Kidney epithelial cell (primary cell): Measurements from ENCODE around the gene DGKB. TPM values are rescaled to one million over a fixed set of nuclear protein-coding genes. Genes with fewer than 3 reads are reported as not detected.

Source experiments
- DNase-seq: peaks from one replicate; pipeline ENCODE4 v3.0.0-alpha.2; 2010; ENCODE audit warnings: low read depth
- H3K27me3 ChIP-seq: 2 replicates; pipeline ENCODE4 v1.6.0; 2011; ENCODE audit warnings: low read length; ENCODE audit not compliant: control insufficient read depth, insufficient read depth
- H3K36me3 ChIP-seq: 2 replicates; pipeline ENCODE4 v1.5.1; 2011; ENCODE audit warnings: low read length; ENCODE audit not compliant: control insufficient read depth, insufficient read depth
- H3K4me3 ChIP-seq: 2 replicates; pipeline ENCODE4 v1.5.1; 2011; ENCODE audit warnings: low read depth, mild to moderate bottlenecking, control low read depth, low read length
- total RNA-seq: library from RNA; depleted of rRNA; stranded (reverse); fragments of >200 nt; gene quantifications from 2 replicates; pipeline ENCODE4 v1.2.3, GENCODE V29; 2015
- TF ChIP-seq, protein P1 (sequence below): IDR thresholded peaks from 2 replicates; pipeline ENCODE4 v1.5.1; 2011; ENCODE audit warnings: mild to moderate bottlenecking, moderate library complexity, low read length, control low read depth, inconsistent platforms; ENCODE audit not compliant: insufficient read depth, poor library complexity, severe bottlenecking

DGKB gene
- total RNA-seq, 1 donor from 2014 or later = not detected

DNA sequence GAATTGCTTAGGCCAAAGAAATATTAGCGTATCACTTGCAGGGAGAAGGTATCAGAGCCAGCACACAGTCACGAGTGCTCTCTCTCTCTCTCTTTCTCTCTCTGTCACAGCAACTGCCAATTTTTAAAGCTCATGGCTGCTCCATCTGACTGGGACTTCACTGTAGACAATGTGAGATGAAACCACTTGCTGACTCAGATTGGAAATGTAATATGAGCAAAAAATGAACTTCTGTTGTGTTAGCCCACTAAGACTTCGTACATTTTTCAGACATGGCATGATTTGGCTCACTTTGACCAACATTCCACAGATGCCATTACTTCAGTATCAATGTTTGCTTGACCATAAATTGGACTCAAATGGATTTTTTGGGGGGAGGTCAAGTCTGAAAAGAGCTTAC, 68.1 kb downstream of the DGKB start:
- no peak for DNase-seq
- H3K36me3 ChIP-seq = no peaks in the 10 kb centered on the region
- TF ChIP-seq, protein P1, sequence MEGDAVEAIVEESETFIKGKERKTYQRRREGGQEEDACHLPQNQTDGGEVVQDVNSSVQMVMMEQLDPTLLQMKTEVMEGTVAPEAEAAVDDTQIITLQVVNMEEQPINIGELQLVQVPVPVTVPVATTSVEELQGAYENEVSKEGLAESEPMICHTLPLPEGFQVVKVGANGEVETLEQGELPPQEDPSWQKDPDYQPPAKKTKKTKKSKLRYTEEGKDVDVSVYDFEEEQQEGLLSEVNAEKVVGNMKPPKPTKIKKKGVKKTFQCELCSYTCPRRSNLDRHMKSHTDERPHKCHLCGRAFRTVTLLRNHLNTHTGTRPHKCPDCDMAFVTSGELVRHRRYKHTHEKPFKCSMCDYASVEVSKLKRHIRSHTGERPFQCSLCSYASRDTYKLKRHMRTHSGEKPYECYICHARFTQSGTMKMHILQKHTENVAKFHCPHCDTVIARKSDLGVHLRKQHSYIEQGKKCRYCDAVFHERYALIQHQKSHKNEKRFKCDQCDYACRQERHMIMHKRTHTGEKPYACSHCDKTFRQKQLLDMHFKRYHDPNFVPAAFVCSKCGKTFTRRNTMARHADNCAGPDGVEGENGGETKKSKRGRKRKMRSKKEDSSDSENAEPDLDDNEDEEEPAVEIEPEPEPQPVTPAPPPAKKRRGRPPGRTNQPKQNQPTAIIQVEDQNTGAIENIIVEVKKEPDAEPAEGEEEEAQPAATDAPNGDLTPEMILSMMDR = no peak
- H3K4me3 ChIP-seq = no peak overlapping the region
- no peaks in the 10 kb centered on the region for H3K27me3 ChIP-seq

DNA sequence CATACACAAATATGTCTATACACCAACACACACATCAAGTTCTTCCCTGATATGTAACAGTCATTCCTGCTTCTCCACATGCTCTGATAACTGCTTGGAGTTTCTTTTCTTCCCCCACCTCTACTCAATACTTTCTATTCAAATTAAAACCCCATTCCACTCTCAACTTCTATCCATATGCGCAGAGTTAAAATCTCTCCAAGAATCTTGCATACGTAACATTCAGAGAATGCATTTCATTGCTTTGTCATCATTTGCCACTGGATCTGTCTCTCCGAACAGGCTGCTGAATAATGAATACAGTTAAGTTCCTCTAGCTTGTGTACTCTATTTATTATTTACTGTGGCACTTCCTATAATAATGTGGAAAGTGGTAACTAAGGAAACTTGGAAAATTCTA, 68.8 kb downstream of the DGKB start:
- H3K4me3 ChIP-seq = no peak overlapping the region
- TF ChIP-seq, protein P1 = no peak
- no peaks in the 10 kb centered on the region for H3K27me3 ChIP-seq
- no peaks in the 10 kb centered on the region for H3K36me3 ChIP-seq
- no peak for DNase-seq

DNA sequence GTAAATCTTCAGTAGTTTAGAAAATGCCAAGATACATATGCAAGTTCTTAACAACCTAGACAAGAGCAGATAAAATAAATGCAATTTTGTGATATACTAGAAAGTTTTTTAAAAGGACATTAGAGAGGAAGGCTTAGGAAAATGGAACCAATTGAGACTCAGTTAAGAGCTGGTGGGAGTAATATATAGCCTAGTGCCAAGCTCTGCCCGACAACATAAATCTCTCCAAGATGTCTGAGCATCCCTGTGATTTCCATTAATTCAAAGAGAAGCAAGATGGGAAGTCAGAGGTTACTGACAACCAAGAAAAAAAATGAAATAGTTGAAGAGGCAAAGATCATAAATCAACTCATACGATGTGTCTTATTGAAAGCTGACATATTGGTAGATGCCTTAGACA, 74.5 kb downstream of the DGKB start:
- no peaks in the 10 kb centered on the region for H3K27me3 ChIP-seq
- H3K4me3 ChIP-seq = no peak overlapping the region
- no peak for DNase-seq
- H3K36me3 ChIP-seq = no peaks in the 10 kb centered on the region
- TF ChIP-seq, protein P1 = no peak

DNA sequence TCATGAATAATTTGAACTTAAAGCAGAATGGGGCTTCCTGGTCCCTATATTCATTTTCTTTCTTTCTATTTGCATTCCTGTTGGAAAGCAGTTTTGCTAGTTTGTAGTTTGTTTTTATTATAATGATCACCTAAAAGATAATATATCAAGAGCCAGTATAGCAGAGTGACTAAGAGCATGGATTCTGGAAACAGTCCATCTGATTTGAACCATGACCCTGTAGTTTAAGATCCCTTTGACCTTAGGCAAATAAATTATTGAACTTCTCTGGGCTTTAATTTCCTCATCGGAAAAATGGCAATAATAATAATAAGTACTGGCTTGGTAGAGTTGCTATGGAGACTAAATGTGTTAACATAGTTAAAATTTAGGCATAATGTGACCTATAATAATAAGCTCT, 76.1 kb downstream of the DGKB start:
- TF ChIP-seq, protein P1 = no peak
- Histone ChIP-seq H3K4me3 (no peak overlapping the region), H3K36me3 (no peaks in the 10 kb centered on the region), H3K27me3 (no peaks in the 10 kb centered on the region)
- DNase-seq = no peak

DNA sequence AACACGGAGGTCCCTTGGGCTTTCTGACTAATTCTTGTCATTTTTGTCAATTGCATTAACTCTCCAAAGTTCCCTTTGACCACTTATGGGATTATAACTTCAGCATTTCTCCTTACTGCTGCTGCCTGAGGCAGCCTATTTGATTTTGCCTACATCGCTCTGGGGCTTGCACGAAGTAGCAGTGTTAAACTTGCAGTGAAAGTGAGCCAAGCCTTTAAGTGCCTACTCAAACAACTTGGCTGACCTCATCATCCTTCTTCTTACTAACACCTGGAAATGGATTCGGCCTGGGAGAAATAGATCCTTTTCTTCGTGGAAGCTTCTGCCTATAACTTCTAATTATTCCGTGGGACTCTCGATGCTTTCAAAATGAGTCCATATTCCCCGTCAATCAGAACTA, 76.6 kb downstream of the DGKB start:
- TF ChIP-seq, protein P1 = no peak
- H3K4me3 ChIP-seq = no peak overlapping the region
- H3K27me3 ChIP-seq = no peaks in the 10 kb centered on the region
- H3K36me3 ChIP-seq = no peaks in the 10 kb centered on the region
- DNase-seq = no peak

DNA sequence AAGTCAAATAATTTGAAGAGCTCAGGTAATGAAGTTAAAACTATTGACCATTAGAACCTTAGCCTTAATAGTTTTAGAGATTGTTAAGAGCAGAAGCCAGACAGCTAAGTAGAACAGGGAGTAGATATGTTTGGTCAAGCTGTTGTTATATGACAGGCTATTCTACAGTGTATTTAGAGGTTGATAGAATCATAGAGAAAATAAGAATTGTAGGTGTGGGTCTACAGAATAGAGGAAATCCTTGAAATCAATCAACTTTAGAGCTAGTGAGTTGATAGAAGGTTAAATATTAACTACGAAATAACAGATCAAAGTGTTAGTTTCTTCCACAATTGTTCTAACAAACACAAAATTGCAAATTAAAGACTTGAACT, 80.1 kb downstream of the DGKB start:
- Histone ChIP-seq H3K4me3 (no peak overlapping the region), H3K36me3 (no peaks in the 10 kb centered on the region), H3K27me3 (no peaks in the 10 kb centered on the region)
- no peak for DNase-seq
- TF ChIP-seq, protein P1 = no peak
